Neural cell (in vitro differentiated cells): ENCODE data around the gene PLS1. TPM values are rescaled to one million over a fixed set of nuclear protein-coding genes. Genes with fewer than 3 reads are reported as not detected.

Experiments
- H2AFZ ChIP-seq: fragments of 200-600, 300-800 bp; sonication (generic), shearing (Covaris generic); 2 replicates; pipeline ENCODE4 v1.6.0; 2014; ENCODE audit warnings: low read depth, mild to moderate bottlenecking, antibody characterized with exemption, low read length, moderate library complexity
- H3F3A ChIP-seq: fragments of 200-600 bp; shearing (Covaris generic); 2 replicates; pipeline ENCODE4 v1.6.1; 2016; ENCODE audit warnings: mild to moderate bottlenecking, moderate library complexity, mixed read lengths, antibody characterized with exemption, low read length; ENCODE audit not compliant: insufficient read depth, poor library complexity, severe bottlenecking
- H3K27ac ChIP-seq: fragments of 200-600, 300-800 bp; sonication (generic), shearing (Covaris generic); 2 replicates; pipeline ENCODE4 v1.5.1; 2014; ENCODE audit warnings: mild to moderate bottlenecking, low read length, moderate library complexity
- H3K27me3 ChIP-seq: fragments of 300-800, 200-600 bp; sonication (generic), shearing (Covaris generic); 2 replicates; pipeline ENCODE4 v1.6.0; 2014; ENCODE audit warnings: mild to moderate bottlenecking, low read depth, low read length, moderate library complexity; ENCODE audit not compliant: insufficient read depth
- H3K36me3 ChIP-seq: fragments of 300-800, 200-600 bp; sonication (generic), shearing (Covaris generic); 2 replicates; pipeline ENCODE4 v1.5.1; 2014; ENCODE audit warnings: mild to moderate bottlenecking, antibody characterized with exemption, low read length, moderate library complexity; ENCODE audit not compliant: insufficient read depth
- H3K4me2 ChIP-seq: fragments of 300-800, 200-600 bp; sonication (generic), shearing (Covaris generic); 2 replicates; pipeline ENCODE4 v1.6.0; 2014; ENCODE audit warnings: mild to moderate bottlenecking, low read length
- H3K4me3 ChIP-seq: fragments of 300-800, 200-600 bp; sonication (generic), shearing (Covaris generic); 2 replicates; pipeline ENCODE4 v1.5.1; 2014; ENCODE audit warnings: mild to moderate bottlenecking, low read length, moderate library complexity
- H3K79me2 ChIP-seq: fragments of 200-600 bp; shearing (Covaris generic); replicated peaks from 2 replicates; pipeline ENCODE4 v1.6.0; 2014; ENCODE audit warnings: mild to moderate bottlenecking, low read length, moderate library complexity; ENCODE audit not compliant: insufficient read depth
- H3K9ac ChIP-seq: fragments of 300-800, 200-600 bp; sonication (generic), shearing (Covaris generic); 2 replicates; pipeline ENCODE4 v1.6.1; 2016; ENCODE audit warnings: mild to moderate bottlenecking, low read length, mixed read lengths
- H3K9me2 ChIP-seq: fragments of 200-600 bp; shearing (Covaris generic); 2 replicates; pipeline ENCODE4 v1.6.1; 2016; ENCODE audit warnings: mild to moderate bottlenecking, low read length, mixed read lengths; ENCODE audit not compliant: insufficient read depth
- H3K9me3 ChIP-seq: fragments of 200-600, 300-800 bp; sonication (generic), shearing (Covaris generic); 2 replicates; pipeline ENCODE4 v1.6.1; 2016; ENCODE audit warnings: mild to moderate bottlenecking, mixed run types, low read length, moderate library complexity, mixed read lengths
- H4K20me1 ChIP-seq: fragments of 200-600 bp; shearing (Covaris generic); 2 replicates; pipeline ENCODE4 v1.6.1; 2016; ENCODE audit warnings: mild to moderate bottlenecking, mixed run types; ENCODE audit not compliant: insufficient read depth
- CTCF ChIP-seq: fragments of 450-650 bp; IDR thresholded peaks from 2 replicates; pipeline ENCODE4 v1.5.1; 2014; ENCODE audit warnings: antibody characterized with exemption, mild to moderate bottlenecking, moderate library complexity; ENCODE audit not compliant: poor library complexity, severe bottlenecking
- EP300 ChIP-seq: fragments of 450-650 bp; conservative IDR thresholded peaks from 2 replicates; pipeline ENCODE4 v1.6.1; 2014; ENCODE audit warnings: antibody characterized with exemption, mild to moderate bottlenecking, moderate library complexity; ENCODE audit not compliant: poor library complexity, severe bottlenecking
- EZH2 ChIP-seq: fragments of 200-600, 300-800 bp; shearing (Covaris generic), sonication (generic); IDR thresholded peaks from 2 replicates; pipeline ENCODE4 v1.6.1; 2014; ENCODE audit warnings: antibody characterized with exemption, low read length, borderline replicate concordance, mild to moderate bottlenecking; ENCODE audit not compliant: insufficient read depth, poor library complexity, severe bottlenecking
- MXI1 ChIP-seq: fragments of 450-650 bp; conservative IDR thresholded peaks from 2 replicates; pipeline ENCODE4 v1.6.1; 2014; ENCODE audit warnings: antibody characterized with exemption, mild to moderate bottlenecking; ENCODE audit not compliant: poor library complexity, severe bottlenecking
- POLR2AphosphoS5 ChIP-seq: IDR thresholded peaks from 2 replicates; pipeline ENCODE4 v1.6.1; 2012
- RAD21 ChIP-seq: fragments of 450-650 bp; conservative IDR thresholded peaks from 2 replicates; pipeline ENCODE4 v1.6.1; 2014; ENCODE audit warnings: antibody characterized with exemption, mild to moderate bottlenecking, moderate library complexity
- REST ChIP-seq: IDR thresholded peaks from 2 replicates; pipeline ENCODE4 v1.6.1; 2012; ENCODE audit warnings: borderline replicate concordance
- SMC3 ChIP-seq: fragments of 450-650 bp; conservative IDR thresholded peaks from 2 replicates; pipeline ENCODE4 v1.6.1; 2014; ENCODE audit warnings: antibody characterized with exemption, mild to moderate bottlenecking, moderate library complexity; ENCODE audit not compliant: poor library complexity
- TAF1 ChIP-seq: IDR thresholded peaks from 2 replicates; pipeline ENCODE4 v1.6.1; 2012; ENCODE audit warnings: low read depth
- polyA plus RNA-seq: library from polyadenylated mRNA; depleted of rRNA; stranded (reverse); fragments of >200 nt; gene quantifications from 2 replicates; pipeline ENCODE4 v1.2.3, GENCODE V29; 2014

The PLS1 gene
- polyA plus RNA-seq, 1 donor from 2014 or later, result 0.31 TPM

GRCh38 chr3:142614059-142614626, 17.9 kb downstream of the PLS1 start:
- no peak overlapping the region for H3K9ac ChIP-seq
- no peaks in the 10 kb centered on the region for H4K20me1 ChIP-seq
- no peaks in the 10 kb centered on the region for H3K9me3 ChIP-seq
- no peaks in the 10 kb centered on the region for H3K27me3 ChIP-seq
- no peaks in the 10 kb centered on the region for H3K36me3 ChIP-seq
- no peaks in the 10 kb centered on the region for H3K79me2 ChIP-seq
- H3K4me2 ChIP-seq, result no peak overlapping the region
- H3K4me3 ChIP-seq, result no peak overlapping the region
- no peak overlapping the region for H2AFZ ChIP-seq
- peak; percentile 22 for TF ChIP-seq REST
- no peak for TF ChIP-seq SMC3
- TF ChIP-seq POLR2AphosphoS5, result peak; percentile 94
- H3K27ac ChIP-seq, result no peak overlapping the region
- no peaks in the 10 kb centered on the region for H3F3A ChIP-seq
- H3K9me2 ChIP-seq, result no peaks in the 10 kb centered on the region

- H3K4me2 ChIP-seq, result no peak overlapping the region
- H3K79me2 ChIP-seq, result no peaks in the 10 kb centered on the region
- H3K27me3 ChIP-seq, result no peaks in the 10 kb centered on the region
- H3K36me3 ChIP-seq, result no peaks in the 10 kb centered on the region
- TF ChIP-seq EP300, result no peak
- no peak for TF ChIP-seq REST
- TF ChIP-seq MXI1, result no peak
- no peak for TF ChIP-seq RAD21
- no peak for TF ChIP-seq CTCF
- TF ChIP-seq TAF1, result no peak
- no peak for TF ChIP-seq EZH2
- TF ChIP-seq SMC3, result no peak
- TF ChIP-seq POLR2AphosphoS5, result no peak
- H3K9me3 ChIP-seq, result no peaks in the 10 kb centered on the region
- H4K20me1 ChIP-seq, result no peaks in the 10 kb centered on the region
- H3K27ac ChIP-seq, result no peak overlapping the region
- H3K4me3 ChIP-seq, result no peak overlapping the region
- no peak overlapping the region for H3K9ac ChIP-seq
- no peak overlapping the region for H2AFZ ChIP-seq
- no peaks in the 10 kb centered on the region for H3K9me2 ChIP-seq
- H3F3A ChIP-seq, result no peaks in the 10 kb centered on the region
Measured at GRCh38 chr3:142615171-142615570, 19.0 kb downstream of the PLS1 start.
